ENCODE results near the gene C17orf113.

DNA sequence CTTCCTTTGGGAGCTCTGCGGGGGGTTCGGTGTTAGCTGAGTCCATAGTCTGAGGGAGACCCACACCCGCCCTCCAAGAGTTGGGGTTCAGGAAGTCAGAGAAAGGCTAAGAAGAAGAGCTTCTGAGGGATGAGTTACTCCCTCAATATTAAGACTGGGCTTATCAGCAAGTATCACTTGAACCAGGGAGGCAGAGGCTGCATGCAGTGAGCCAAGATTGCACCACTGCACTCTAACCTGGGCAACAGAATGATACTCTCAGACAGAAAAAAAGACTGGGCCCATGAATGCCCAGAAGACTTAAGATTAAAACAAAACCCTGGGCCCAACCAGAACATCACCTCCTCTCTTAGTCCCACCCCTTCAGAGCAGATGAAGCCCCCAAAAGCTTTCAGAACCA is 24.5 kb downstream of the C17orf113 start:
- TF ChIP-seq EZH2 (IDR thresholded peaks at IDR 0.05; ENCODE audit: low read depth, unreplicated experiment), result no peak
- no peak for TF ChIP-seq POLR2AphosphoS5 (IDR thresholded peaks at IDR 0.05; ENCODE audit: low read depth)
- TF ChIP-seq CTCF (conservative IDR thresholded peaks at IDR 0.05; ENCODE audit: low read depth in 2 of 2), result no peak
- TF ChIP-seq CREB1 (CRISPR knock-in tag; IDR thresholded peaks at IDR 0.05; ENCODE audit: low read depth), result no peak
- TF ChIP-seq JUNB (IDR thresholded peaks at IDR 0.05; ENCODE audit: unreplicated experiment), result no peak
- TF ChIP-seq NANOG (IDR thresholded peaks at IDR 0.05; ENCODE audit: borderline replicate concordance), result no peak
- no peak for TF ChIP-seq STAT1 (IDR thresholded peaks at IDR 0.05; ENCODE audit: unreplicated experiment)
